VCaP (cell line): Measurements from ENCODE around the gene GIN1.
"Not testable (repeated sequence)": the region's sequence is repeated elsewhere in the genome, so short reads cannot be mapped to it uniquely, and the experiment has no call there.

ENCODE experiments used
- H3K27ac ChIP-seq: fragments of 450-650 bp; 2 replicates; pipeline ENCODE4 v1.5.1; 2017
- TF ChIP-seq, protein P1 (sequence below): fragments of 450-650 bp; conservative IDR thresholded peaks from 2 replicates; pipeline ENCODE4 v1.5.1; 2017; ENCODE audit warnings: mild to moderate bottlenecking, moderate library complexity

The GIN1 gene

DNA sequence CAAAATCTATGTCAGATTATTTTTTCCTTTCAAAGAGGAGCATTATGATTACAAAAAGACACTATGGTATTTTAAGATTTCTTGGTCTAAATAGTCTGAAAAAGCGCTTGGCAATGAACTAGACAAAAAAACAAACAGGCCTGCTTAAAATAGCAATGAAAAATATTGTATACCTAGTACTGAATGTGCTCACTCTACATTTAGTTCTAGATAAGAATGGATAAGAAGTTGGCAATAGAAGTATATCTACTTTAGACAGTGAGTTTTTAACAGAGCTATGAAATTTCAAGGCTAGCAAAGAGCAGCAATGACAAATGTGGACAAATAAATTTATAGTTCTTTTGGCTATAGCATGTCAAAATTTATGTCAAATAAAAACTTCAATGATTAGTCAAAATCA is 26.2 kb downstream of the GIN1 start:
- no peak overlapping the region for H3K27ac ChIP-seq
- TF ChIP-seq, protein P1, sequence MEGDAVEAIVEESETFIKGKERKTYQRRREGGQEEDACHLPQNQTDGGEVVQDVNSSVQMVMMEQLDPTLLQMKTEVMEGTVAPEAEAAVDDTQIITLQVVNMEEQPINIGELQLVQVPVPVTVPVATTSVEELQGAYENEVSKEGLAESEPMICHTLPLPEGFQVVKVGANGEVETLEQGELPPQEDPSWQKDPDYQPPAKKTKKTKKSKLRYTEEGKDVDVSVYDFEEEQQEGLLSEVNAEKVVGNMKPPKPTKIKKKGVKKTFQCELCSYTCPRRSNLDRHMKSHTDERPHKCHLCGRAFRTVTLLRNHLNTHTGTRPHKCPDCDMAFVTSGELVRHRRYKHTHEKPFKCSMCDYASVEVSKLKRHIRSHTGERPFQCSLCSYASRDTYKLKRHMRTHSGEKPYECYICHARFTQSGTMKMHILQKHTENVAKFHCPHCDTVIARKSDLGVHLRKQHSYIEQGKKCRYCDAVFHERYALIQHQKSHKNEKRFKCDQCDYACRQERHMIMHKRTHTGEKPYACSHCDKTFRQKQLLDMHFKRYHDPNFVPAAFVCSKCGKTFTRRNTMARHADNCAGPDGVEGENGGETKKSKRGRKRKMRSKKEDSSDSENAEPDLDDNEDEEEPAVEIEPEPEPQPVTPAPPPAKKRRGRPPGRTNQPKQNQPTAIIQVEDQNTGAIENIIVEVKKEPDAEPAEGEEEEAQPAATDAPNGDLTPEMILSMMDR: no peak

DNA sequence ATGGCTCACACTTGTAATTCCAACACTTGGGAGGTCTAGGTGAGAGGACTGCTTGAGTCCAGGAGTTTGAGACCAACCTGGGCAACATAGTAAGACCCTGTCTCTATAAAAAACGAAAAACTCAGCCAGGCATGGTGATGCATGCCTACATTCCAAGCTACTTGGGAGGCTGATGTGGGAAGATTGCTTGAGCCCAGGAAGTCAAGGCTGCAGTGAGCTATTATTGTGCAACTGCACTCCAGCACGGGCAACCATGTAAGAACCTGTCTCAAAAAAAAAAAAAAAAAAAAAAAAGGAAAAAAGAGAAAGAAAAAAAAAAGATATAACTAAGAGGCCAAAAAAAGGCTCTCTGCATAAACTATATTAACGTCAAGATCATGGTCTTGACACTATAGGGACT is 27.3 kb downstream of the GIN1 start:
- no peak overlapping the region for H3K27ac ChIP-seq
- TF ChIP-seq, protein P1: no peak

DNA sequence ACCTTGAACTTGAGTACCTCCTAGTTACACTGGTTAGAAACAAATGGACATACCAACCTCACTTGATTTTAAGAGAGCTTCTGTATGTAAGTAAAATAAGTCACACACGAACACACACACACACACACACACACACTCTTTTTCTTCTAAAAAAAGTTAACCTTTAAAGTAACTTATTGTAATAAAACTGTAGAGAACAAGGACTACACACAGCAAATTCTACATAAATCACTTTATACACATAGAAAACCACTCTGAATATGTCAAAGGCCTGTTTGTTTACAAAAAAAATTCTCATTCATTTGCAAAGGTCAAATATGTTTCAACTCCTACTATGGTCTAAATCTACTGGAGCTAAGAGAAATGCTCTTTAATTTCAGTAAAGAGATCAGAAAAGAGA is 29.1 kb downstream of the GIN1 start:
- TF ChIP-seq, protein P1: no peak
- no peak overlapping the region for H3K27ac ChIP-seq

DNA sequence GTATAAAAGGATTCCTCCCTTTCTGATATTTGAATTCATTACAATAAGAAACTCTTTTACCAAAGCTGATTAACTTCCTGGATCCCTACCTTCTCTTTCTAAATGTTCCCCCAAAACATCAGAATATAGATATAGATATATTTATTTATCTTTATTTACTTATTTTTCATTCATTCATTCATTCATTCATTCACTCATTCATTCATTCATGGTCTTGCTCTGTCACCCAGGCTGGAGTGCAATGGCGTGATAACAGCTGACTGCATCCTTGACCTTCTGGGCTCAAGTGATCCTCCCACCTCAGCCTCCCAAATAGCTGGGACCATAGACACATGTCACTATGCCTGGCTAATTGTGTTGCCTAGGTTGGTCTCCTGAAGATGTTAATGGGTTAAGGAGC is 30.7 kb downstream of the GIN1 start:
- H3K27ac ChIP-seq: no peak overlapping the region
- TF ChIP-seq, protein P1: no peak

DNA sequence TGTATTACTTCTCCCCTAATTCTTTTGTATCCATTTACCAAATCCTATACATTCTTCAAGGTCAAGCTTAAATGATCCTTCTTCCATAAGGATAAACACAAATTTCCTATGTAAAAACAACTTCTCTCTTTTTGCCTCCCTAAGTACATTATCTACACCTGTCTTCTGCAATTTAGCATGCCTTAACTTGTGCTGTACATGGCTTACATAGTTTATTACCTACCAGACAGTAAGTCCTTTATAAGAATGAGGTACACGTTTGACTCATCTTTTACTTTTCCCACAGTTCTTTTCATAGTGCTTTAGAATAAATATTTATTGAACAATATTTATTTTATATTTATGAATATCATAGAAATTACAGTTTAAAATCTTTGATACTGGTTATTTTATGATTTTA is 33.4 kb downstream of the GIN1 start:
- no peak overlapping the region for H3K27ac ChIP-seq

DNA sequence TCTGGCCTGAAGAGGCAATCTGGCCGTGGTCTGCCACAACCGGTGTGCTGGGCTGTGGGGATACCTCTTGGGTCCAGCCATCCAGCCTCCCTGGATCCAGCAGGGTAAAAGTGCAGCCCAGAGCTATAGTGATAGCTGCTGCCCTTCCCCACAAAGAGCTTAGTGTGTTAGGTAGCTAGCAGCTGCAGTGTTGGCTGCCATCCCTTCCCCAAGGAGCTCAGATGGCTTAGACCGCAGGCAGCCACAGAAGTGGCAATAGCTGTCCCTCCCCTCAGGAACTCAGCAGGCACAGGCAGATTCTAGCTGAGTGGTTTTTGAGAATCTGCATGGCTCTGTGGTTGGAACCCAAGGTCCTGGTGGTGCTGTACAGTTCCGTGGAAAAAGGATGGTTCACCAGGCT is 40.1 kb downstream of the GIN1 start:
- TF ChIP-seq, protein P1: no peak
- no peak overlapping the region for H3K27ac ChIP-seq

More for the DNA sequence above, 33.4 kb downstream of the GIN1 start:
- TF ChIP-seq, protein P1: no peak

DNA sequence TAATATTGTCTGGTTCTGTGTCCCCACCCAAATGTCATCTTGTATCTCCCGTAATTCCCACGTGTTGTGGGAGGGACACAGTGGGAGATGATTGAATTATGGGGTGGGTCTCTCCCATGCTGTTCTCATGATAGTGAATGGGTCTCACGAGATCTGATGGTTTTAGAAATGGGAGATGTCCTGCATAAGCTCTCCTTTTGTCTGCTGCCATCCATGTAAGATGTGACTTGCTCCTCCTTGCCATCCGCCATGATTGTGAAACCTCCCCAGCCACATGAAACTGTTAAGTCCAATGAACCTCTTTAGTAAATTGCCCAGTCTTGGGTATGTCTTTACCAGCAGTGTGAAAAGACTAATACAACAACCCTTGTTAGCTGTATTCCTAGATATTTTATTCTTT is 44.5 kb downstream of the GIN1 start:
- TF ChIP-seq, protein P1: no peak
- no peak overlapping the region for H3K27ac ChIP-seq

DNA sequence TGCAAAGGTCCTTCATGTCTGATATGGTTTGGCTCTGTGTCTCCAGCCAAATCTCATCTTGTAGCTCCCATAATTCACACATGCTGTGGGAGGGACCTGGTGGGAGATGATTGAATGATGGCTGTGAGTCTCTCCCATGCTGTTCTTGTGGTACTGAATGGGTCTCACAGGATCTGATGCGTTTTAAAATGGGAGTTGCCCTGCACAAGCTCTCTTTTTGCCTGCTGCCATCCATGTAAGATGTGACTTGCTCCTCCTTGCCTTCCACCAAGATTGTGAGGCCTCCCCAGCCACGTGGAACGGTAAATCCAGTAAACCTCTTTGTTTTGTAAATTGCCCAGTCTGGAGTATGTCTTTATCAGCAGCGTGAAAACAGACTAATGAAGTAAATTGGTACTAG is 46.4 kb downstream of the GIN1 start:
- H3K27ac ChIP-seq: not testable (repeated sequence)
